ENCODE measurements around the gene PADI1.

PADI1 gene

GRCh38 chr1:17295292-17295691 is 90.4 kb downstream of the PADI1 start:
- DNase-seq (ENCODE audit: extremely low spot score), result no peak
- TF ChIP-seq FOXA1 (IDR thresholded peaks at IDR 0.05), result no peak
- no peak for TF ChIP-seq ELF4 (IDR thresholded peaks at IDR 0.05)
- ChIA-PET POLR2A (no interaction called here), CTCF (no interaction called here)
